ENCODE data around the gene OAS3.
"Not testable (repeated sequence)": the region's sequence is repeated elsewhere in the genome, so short reads cannot be mapped to it uniquely, and the experiment has no call there.

DNA sequence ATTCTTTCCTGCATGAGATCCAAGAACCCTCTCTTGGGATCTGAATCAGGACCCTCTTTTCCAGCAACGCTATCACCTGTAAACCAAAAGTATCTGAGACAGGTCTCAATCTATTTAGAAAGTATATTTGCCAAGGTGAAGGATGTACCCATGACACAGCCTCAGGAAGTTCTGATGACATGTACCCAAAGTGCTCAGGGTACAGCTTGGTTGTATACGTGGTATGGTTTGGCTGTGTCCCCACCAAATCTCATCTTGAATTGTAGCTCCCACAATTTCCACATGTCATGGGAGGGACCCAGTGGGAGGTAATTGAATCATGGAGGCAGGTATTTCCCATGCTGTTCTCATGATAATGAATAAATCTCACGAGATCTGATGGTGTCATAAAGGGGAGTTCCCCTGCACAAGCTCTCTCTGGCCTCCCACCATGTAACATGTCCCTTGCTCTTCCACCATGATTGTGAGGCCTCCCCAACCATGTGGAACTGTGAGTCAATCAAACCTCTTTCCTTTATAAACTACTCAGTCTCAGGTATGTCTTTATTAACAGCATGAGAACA is 50.6 kb downstream of the OAS3 start:
- TF ChIP-seq ESRRA (CRISPR knock-in tag; IDR thresholded peaks at IDR 0.05; ENCODE audit: borderline replicate concordance); ETV6 (CRISPR knock-in tag; IDR thresholded peaks at IDR 0.05); FOXP4 (CRISPR knock-in tag; IDR thresholded peaks at IDR 0.05); CREB1 (CRISPR knock-in tag; IDR thresholded peaks at IDR 0.05); RELA (CRISPR knock-in tag; IDR thresholded peaks at IDR 0.05; ENCODE audit: borderline replicate concordance); NFATC4 (CRISPR knock-in tag; IDR thresholded peaks at IDR 0.05); ELF4 (CRISPR knock-in tag; IDR thresholded peaks at IDR 0.05; ENCODE audit: low read depth); JAZF1 (CRISPR knock-in tag; IDR thresholded peaks at IDR 0.05); E2F1 (CRISPR knock-in tag; IDR thresholded peaks at IDR 0.05); FOXK1 (CRISPR knock-in tag; IDR thresholded peaks at IDR 0.05): not testable (repeated sequence)
- TF ChIP-seq, protein P1, sequence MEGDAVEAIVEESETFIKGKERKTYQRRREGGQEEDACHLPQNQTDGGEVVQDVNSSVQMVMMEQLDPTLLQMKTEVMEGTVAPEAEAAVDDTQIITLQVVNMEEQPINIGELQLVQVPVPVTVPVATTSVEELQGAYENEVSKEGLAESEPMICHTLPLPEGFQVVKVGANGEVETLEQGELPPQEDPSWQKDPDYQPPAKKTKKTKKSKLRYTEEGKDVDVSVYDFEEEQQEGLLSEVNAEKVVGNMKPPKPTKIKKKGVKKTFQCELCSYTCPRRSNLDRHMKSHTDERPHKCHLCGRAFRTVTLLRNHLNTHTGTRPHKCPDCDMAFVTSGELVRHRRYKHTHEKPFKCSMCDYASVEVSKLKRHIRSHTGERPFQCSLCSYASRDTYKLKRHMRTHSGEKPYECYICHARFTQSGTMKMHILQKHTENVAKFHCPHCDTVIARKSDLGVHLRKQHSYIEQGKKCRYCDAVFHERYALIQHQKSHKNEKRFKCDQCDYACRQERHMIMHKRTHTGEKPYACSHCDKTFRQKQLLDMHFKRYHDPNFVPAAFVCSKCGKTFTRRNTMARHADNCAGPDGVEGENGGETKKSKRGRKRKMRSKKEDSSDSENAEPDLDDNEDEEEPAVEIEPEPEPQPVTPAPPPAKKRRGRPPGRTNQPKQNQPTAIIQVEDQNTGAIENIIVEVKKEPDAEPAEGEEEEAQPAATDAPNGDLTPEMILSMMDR (IDR thresholded peaks at IDR 0.05): not testable (repeated sequence)
- TF ChIP-seq, protein P2, sequence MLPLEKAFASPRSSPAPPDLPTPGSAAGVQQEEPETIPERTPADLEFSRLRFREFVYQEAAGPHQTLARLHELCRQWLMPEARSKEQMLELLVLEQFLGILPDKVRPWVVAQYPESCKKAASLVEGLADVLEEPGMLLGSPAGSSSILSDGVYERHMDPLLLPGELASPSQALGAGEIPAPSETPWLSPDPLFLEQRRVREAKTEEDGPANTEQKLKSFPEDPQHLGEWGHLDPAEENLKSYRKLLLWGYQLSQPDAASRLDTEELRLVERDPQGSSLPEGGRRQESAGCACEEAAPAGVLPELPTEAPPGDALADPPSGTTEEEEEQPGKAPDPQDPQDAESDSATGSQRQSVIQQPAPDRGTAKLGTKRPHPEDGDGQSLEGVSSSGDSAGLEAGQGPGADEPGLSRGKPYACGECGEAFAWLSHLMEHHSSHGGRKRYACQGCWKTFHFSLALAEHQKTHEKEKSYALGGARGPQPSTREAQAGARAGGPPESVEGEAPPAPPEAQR (CRISPR knock-in tag; IDR thresholded peaks at IDR 0.05): not testable (repeated sequence)
- TF ChIP-seq, protein P3, sequence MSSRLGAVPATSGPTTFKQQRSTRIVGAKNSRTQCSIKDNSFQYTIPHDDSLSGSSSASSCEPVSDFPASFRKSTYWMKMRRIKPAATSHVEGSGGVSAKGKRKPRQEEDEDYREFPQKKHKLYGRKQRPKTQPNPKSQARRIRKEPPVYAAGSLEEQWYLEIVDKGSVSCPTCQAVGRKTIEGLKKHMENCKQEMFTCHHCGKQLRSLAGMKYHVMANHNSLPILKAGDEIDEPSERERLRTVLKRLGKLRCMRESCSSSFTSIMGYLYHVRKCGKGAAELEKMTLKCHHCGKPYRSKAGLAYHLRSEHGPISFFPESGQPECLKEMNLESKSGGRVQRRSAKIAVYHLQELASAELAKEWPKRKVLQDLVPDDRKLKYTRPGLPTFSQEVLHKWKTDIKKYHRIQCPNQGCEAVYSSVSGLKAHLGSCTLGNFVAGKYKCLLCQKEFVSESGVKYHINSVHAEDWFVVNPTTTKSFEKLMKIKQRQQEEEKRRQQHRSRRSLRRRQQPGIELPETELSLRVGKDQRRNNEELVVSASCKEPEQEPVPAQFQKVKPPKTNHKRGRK (CRISPR knock-in tag; IDR thresholded peaks at IDR 0.05; ENCODE audit: borderline replicate concordance): not testable (repeated sequence)

All from WTC11 (cell line).